HG03575 (cell line): ENCODE data around the gene PTPRN2.
"Not testable (repeated sequence)": the region's sequence is repeated elsewhere in the genome, so short reads cannot be mapped to it uniquely, and the experiment has no call there.

Experiments used
- ATAC-seq: cut with Tn5 transposase; IDR thresholded peaks from one replicate; pipeline ENCODE4 v1.9.1; 2021; ENCODE audit not compliant: unreplicated experiment, insufficient number of reproducible peaks, low FRiP score; ENCODE audit errors: extremely low read depth

PTPRN2 gene

DNA sequence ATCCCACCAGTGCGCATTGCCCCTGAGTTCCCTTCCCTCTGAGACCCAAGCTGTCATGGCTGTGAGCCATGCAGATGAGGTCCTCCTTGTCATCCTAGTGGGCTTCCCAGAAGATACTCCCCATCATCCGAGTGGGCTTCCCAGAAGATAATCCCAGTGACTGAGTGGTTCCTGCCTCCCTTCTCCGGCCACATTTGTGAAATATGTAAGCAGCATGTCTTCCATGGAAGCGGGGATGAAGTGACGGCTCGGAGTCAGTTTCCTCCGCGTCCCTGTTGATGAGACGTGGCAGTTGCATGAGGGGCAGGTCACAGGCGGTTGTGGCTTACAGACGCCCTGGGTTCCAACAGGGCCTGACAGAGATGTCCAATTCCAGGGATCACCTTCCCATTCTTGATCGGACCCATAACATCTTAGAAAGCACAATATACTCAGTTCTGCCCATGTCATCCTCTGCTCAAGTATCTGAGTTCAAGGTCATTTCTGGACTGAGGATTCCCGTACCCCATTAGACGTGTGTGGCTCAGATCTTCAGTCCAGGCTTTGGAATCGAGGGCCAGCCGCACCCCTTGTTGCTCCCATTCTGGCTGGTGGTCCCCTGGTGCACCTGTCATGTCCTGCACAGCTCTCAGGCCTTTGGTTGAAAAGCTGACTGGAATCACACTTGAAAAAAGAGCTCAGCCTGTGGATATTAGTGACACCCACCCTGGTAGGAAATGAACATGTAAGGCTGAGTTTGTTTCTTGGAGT is 166.9 kb downstream of the PTPRN2 start:
- ATAC-seq: no peak

DNA sequence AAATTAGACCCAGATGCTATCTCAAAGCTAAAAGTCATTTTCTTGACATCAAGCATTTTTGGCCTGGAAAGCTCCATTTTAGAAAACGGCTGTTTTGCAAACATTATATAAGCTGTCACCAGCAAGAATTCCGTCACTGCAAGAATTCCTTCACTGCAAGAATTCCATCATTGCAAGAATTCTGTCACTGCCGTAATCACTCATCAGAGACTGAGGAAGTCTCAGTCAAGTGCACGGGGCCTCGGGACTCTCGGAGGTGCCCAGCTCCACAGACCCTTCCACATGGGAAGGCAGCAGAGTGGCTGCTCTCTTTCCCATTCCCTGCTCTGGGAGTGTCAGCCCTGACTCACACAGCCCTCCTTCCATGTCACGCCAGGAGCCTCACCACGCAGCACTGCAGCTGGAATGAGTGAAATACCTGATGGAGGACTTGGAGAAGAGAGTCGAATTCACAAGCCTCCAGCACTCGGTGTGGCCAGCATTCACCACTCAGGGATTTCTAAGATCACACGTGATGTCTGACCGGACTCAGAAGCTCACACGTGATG is 168.3 kb downstream of the PTPRN2 start:
- ATAC-seq: no peak

DNA sequence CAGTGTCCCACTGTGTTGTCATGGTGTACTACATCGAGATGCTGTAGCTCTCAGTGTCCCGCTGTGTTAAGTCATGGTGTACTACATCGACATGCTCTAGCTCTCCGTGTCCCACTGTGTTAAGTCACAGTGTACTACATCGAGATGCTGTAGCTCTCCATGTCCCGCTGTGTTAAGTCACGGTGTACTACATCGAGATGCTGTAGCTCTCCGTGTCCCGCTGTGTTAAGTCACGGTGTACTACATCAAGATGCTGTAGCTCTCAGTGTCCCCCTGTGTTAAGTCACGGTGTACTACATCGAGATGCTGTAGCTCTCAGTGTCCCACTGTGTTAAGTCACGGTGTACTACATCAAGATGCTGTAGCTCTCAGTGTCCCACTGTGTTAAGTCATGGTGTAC is 169.2 kb downstream of the PTPRN2 start:
- not testable (repeated sequence) for ATAC-seq

DNA sequence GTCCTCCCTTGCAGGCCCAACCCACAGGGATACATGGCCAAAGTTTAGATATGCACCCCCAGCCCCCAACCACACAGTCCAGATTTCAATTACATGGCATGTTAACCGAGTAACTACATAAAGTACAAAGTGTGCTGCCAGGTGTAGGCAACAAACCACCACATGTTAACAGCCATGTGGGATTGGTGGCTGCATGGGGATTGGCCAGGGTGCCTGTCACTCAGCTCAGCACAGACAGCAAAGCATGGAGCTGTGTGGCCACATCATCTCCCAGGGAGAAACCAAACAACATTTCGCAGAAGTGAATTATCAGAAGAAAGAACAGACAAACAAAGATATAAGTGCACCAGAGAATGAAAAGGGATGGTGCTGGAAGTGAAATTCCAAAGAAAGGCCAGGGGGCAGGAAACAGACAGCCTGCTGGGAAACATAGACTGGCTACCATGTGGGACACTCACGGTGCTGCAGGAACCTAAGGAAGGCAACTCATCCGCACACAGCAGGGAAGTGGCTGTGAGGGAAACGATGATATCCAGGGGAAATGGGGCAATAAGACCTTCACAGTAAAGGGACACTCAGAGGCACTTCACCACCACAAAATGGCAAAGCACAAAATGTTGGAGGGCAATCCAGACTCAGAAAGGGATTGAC is 171.2 kb downstream of the PTPRN2 start:
- ATAC-seq: no peak

DNA sequence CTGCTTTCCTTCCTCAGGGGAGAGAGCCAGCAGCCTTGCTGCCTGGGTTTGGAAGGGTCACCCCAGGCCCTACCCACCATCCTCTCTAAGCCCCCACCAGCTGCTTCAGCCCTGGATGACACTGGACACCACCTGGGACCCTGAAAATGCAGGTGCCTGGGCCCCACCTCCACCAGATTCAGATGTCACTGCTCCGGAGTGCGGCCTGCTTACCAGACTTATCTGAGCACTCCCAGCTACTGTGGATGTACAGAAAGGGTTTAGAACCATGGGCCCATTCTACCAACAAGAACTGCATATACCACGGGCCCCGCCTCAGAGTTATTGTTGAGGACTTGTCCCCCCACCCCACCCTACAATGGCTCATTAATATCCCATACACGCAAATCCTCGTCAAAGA is 172.3 kb downstream of the PTPRN2 start:
- ATAC-seq: no peak

DNA sequence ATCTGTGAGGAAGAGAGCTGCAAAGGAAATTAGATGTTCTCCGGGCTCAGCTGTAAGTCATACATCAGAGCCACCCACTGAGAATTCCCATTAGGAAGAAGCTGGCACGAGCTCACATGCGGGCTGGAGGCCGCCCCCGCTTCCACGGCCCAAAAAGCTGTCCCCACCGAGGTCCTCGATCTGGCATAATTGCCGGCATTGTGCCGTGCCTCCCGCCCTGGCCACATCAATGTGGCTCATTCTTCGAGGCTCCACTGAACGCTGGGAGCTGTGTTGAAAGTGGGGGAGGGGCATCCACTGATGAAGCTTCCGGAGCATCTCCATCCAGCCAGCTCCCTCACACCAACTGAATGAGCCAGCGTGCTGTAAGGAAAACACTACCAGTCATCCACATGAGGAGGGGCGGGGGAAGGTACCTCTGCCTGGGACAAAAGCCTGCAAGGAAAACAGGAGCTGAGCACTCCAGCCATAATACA is 173.1 kb downstream of the PTPRN2 start:
- ATAC-seq: no peak

DNA sequence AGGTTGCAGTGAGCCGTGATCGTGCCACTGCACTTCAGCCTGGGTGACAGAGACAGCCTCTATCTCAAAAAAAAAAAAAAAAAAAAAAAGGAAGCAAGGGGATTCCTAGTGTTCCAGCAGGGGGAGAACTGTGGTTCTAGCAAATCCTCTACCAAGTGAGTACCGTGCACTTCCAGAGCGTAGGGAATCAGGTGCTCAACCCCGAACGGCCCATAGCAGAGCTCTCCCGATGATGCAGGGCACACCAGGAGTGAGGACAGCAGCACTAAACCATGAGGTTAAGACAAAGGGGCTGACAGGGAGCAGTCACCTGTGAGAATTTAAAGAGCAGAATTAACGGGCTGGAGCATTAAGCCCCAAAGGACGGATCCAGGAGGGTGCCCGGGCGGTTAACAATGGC is 173.6 kb downstream of the PTPRN2 start:
- ATAC-seq: no peak

DNA sequence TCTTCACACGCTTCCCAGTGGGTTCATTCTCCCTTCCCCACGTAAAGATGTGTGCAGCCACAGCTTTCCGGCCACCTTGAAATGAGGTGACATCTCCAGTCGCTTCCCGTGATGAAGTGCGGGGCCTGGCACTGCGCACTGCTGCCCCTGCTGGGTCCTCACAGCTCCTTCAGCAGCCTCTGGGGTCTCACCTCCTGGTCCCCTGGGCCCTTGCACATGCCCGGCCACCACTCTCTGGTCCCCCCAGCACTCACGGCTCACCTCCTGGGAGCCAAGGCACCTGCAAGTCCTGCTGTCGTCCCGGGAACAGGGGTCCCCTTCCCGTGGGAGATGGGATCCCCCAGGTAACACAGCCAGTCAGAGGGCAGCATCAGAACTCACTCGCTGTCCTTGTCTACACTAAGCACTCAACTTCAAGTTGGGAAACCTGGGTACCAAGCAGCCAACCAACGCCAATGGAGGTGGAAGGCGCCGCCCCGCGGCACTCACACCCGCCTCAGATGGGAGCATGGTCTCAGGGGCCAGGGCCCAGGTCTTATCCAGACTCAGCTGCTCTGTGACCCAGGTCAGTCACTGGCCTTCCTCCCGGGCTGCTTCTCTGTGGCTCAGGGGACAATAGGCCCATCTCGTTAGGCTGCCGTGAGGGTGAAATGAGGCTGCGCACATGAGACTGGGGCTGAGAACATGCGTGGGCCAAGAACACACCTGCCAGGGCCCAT is 176.2 kb downstream of the PTPRN2 start:
- ATAC-seq: no peak

DNA sequence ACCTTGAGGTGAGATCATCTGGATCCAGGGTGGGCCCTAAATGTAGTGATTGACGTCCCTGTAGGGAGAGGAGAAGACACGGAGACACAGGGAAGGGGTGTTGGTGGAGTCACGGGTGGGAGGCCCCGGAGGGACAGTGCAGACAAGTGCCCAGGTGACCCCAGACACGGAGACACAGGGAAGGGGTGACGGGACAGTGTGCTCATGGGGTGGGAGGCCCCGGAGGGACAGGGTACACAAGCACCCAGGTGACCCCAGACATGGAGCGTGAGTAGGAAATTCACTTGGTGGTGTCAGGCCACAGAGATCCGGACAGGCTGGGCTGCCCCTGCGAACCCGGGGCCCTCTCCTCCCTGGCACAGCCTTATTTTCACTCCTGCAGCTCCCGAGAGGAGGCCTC is 176.9 kb downstream of the PTPRN2 start:
- no peak for ATAC-seq

DNA sequence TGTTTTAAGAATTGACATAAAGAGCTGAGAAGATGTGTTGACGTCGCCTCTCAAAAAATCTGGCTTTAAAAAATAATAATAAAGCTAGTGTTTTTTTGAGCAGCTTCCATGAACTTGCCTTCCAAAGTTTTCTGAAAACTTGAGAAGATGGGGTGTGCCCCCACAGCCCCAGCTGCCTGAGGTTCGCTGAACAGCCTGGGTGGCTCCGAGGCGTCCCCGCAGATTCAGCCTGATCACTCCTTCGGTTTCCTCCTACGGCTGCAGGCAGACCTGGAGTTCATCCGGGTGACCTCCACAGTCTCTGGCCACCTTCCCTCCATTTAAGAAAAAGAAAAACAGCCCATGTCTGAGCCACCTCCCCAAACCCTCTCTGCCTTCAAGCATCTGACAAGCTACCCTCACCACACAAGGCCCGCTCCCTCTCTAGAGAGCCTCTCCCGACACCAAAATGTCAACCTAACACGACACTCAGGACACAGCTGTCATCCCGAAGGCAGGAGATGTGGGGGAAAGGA is 177.8 kb downstream of the PTPRN2 start:
- no peak for ATAC-seq

DNA sequence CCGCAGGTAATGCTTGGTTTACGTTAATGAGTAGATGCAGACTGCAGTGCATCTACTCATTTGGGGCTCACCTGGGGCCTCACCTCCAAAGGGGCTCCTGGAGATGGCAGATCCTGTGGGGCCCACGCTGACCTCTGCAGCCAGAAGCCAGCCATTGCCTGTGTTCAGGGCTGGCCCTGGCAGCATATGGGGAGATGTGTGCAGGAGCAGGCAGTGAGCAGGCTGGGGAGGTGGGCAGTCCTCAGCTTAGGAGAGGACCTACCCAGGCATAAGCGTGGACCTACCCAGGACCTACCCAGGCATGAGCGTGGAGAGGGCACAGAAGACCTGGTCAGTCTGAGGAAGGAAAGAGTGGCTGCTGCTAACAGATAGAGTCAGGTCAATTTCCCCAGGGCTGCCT is 178.5 kb downstream of the PTPRN2 start:
- ATAC-seq: no peak

DNA sequence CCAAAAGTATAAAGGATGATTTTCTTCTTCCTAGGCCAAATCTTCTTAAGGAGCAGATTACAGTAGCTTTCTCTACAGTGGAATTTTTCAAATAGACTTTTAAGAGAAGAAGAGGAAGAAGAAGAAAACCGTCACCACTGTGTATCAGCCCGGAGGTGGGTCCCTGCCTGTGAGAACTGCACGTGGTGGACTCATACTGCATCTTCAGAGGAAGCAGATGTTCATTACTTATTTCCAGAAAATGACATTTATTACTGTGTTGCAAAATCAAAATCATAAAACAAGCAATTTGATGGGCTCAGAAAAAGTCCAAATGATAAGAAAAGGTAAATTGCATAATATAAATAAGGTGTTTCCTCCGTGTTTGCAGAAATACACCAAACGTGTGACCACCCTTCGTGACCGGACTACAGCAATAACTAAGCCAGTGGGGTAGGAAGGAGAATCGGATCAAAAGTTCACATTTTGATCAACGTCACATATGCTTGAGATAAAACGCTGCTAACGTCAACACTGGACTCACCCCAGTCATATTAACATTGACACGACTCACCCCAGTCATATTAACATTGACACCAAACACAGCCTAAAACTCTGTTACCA is 179.2 kb downstream of the PTPRN2 start:
- ATAC-seq: no peak

DNA sequence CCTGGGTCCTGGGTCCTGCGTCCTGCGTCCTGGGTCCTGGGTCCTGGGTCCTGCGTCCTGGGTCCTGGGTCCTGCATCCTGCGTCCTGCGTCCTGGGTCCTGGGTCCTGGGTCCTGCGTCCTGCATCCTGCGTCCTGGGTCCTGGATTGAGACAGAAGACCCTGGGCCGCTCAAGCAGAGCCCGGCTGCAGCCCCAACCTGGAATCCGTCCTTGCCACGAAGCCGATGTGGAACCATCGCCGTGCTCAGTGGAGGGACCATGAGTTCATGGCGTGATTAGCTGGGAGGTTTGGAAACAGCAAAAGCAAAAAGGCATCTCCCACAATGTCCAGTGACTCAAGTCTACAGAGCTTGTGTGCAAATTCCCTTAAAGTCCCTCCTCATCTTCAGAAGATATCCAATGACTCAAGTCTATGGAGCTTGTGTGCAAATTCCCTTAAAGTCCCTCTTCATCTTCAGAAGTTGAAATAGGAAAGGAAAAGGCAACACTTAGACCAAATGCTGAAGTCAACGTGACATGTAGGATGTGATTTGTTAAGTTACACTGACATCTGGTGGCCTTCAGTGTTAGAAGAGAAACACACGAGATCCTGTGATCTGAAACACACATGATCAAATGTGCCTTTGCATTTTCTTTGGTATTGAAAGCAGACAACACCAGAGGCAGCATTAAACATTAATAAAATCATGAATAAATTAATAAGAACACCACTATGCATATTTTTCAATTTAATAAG is 179.9 kb downstream of the PTPRN2 start:
- ATAC-seq: no peak

DNA sequence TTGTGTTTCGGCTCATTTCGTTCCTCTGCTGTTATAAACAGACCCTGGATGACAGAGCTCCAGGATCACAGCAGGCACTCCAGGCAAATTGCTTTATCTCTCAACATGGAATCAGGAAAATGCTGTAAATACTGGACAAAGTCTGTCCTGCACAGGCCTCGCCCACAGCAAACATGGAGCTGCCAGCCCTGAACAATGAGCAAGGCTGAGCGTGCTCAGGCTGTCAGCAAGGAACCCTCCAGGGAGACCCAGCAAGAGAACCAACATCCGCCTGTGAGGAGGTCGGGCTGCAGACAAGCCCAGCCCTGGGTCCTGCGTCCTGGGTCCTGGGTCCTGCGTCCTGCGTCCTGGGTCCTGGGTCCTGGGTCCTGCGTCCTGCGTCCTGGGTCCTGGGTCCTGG is 180.8 kb downstream of the PTPRN2 start:
- ATAC-seq: no peak

DNA sequence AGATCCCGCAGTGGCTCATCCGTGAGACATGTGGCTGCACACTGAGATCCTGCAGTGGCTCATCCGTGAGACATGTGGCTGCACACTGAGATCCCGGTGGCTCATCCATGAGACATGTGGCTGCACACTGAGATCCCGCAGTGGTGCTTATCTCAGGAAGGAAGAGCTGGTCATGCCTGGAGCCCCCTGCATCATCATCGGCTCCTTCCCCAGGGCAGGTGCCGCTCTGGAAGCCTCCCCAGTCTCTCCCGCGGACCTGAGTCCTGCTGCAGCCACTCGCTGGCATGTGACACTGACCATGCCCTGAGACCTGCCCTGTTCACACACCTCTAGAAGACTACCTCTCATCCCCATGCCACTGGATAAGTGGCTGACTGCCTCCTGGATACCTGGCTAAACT is 181.3 kb downstream of the PTPRN2 start:
- no peak for ATAC-seq

DNA sequence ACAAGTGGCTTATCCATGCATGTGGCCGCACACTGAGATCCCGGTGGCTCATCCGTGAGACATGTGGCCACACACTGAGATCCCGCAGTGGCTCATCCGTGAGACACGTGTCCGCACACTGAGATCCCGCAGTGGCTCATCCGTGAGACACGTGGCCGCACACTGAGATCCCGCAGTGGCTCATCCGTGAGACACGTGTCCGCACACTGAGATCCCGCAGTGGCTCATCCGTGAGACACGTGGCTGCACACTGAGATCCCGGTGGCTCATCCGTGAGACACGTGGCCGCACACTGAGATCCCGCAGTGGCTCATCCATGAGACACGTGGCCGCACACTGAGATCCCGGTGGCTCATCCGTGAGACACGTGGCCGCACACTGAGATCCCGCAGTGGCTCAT is 181.9 kb downstream of the PTPRN2 start:
- ATAC-seq: not testable (repeated sequence)

DNA sequence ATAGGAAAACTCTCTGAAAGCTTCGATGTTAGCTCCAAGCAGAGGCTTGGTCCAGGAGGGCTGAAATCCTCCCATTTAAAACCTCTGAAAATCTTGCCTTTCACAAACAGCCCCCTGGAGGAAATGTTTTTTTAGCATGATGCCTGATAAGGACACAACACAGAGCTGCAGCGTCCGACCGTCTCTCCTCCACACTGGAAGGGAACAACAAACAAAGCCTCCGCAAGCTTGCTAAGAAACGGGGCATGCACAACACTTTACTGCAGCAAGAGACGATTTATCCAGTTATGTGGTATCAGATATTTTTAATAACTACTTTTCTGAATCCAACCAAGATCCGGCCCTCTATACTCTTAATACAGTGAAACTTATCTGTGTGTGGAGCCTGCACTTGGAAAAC is 182.3 kb downstream of the PTPRN2 start:
- no peak for ATAC-seq

DNA sequence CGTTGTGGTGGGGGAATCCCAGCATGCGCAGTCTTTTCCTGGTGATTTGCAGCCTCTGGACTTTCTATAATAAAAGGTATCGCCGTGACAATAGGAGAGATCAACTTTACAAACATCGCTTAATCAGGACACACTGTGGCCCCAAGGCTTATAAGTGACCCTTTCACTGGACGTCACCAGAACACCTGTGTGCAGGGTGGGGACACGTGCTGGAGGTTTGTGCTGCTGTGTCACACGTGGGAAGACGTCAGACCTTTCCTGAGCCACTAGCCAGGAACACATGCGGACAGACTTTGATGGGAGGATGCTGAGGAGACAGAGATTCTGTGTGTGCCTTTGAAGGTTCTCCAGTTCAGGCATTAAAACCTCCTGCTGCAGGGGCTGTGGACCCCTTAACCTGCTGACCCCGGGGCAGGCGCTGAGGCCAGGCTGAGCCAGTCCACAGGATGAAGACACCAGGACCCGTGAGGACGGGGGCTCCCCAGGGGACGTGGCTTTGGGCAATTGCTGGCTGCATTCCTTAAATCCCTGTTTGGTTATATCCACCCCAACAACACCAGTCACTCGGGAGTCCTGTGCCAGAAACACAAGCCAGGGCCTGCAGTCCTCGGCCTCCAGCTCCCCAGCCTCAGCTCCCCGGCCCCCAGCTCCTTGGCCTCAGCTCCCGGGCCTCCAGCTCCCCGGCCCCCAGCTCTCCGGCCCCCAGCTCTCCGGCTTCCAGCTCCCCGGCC is 183.4 kb downstream of the PTPRN2 start:
- ATAC-seq: no peak
